Activated naive CD4-positive, alpha-beta T cell treated with anti-CD3 and anti-CD28 coated beads, Interleukin-2, amount 50 U/mL, for 72 hours (primary cell): ENCODE measurements around the gene CHMP4A. TPM values are rescaled to one million over a fixed set of nuclear protein-coding genes. Genes with fewer than 3 reads are reported as not detected.

Experiments used
- ATAC-seq, 2 donors: fragments of 150-1000 bp; cut with Tn5 transposase; 2 replicates each; pipeline ENCODE4 v1.10.0; 2021; ENCODE audit warnings: mild to moderate bottlenecking in 2 of 2, moderate library complexity in 2 of 2
- DNase-seq, 2 donors: peaks; one replicate each; pipeline ENCODE4 v3.0.0; 2021 to 2022; ENCODE audit warnings: low spot score in 2 of 2
- H3K27ac Mint-ChIP-seq, 2 donors: one replicate each; pipeline ENCODE4 v1.8.0; 2022; ENCODE audit warnings: mild to moderate bottlenecking in 2 of 2, mixed read lengths in 2 of 2
- H3K36me3 Mint-ChIP-seq, 2 donors: one replicate each; pipeline ENCODE4 v1.8.0; 2022; ENCODE audit warnings: mixed read lengths in 2 of 2
- H3K9me3 Mint-ChIP-seq, 2 donors: one replicate each; pipeline ENCODE4 v1.8.0; 2022; ENCODE audit warnings: mixed read lengths in 2 of 2
- total RNA-seq, 2 donors: library from RNA; stranded (reverse); gene quantifications; one replicate each; pipeline ENCODE4 v1.2.3, GENCODE V29; 2022

CHMP4A gene
- total RNA-seq, 2 donors from 2014 or later = 69.2 to 74.2 TPM

DNA sequence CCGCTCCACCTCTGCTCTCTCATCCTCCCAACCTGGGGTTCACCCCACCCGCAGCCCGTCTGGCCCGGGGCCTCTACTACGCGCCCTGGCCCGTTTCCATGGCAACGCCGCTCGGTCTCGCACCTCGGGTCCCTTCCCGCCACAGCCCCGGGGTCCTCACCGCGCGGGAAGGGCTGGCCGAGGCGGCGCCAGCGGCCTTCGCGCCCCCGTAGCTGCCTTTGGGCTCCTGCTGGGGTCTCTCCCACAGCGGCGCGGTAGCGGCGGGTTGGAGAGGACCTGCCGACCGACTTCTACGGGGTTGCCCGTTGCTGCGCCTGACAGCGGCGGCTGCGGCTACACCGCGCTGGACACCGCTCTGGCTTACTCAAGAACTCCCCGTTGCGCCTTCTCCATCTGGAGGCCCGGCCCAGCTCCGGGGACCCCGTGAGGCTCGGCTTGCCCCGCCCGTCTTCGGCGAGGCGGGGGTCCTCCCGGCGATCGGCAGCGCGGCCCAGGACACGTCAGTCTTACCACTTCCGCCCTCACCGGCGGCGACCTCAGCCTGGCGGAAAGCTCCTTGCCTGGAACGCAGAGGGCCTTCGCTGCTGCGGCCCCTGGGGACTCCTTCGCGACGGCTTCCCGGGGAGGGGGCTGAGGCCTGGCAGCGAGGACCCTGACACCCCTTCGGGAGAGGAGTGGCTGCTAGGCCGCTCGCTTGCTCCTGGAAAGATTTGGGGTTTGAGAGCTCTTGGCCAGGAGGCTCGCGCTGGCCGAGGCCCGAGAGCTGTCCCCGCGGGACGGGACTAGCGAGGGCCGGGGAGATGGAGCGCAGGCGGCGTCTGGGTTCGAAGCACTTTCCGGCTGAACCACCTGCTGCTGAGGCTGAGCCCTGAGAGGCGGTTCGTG is 17.9 kb downstream of the CHMP4A start, which contains the start of gene TM9SF1:
Gene TM9SF1, minus strand, starts transcription at position 256 of the 885 bp plus-strand sequence. CDS start 422 bp downstream, outside the sequence.
- Mint-ChIP-seq H3K9me3 (no peaks in the 10 kb centered on the region), H3K36me3 (peaks cover 21 to 31% of the 10 kb centered on the region in 2 donors), H3K27ac (peak within 1 kb of the TSS; percentile 84 to 99)
- ATAC-seq (peak; percentile 92 to 95), DNase-seq (peak; percentile 86 to 90)

DNA sequence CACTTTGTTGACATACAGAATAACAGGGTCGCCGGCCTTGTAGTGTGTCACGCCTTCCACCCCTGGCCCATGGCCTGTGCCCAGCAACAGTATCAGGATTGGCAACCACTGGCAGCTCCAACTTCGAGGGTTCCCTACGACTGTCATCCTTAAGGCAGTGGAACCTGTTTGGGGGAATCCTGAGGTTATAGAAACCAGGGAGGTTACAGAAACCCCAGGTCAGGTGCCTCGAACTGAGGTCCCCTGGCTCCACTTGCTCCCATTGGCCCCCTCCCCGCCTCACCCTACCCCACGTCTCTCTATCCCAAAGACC is 18.5 kb downstream of the CHMP4A start:
- Mint-ChIP-seq H3K36me3 (peaks cover 21 to 31% of the 10 kb centered on the region in 2 donors), H3K27ac (peak overlapping the region; percentile 84 to 94), H3K9me3 (no peaks in the 10 kb centered on the region)
- DNase-seq (no peak), ATAC-seq (no peak)

DNA sequence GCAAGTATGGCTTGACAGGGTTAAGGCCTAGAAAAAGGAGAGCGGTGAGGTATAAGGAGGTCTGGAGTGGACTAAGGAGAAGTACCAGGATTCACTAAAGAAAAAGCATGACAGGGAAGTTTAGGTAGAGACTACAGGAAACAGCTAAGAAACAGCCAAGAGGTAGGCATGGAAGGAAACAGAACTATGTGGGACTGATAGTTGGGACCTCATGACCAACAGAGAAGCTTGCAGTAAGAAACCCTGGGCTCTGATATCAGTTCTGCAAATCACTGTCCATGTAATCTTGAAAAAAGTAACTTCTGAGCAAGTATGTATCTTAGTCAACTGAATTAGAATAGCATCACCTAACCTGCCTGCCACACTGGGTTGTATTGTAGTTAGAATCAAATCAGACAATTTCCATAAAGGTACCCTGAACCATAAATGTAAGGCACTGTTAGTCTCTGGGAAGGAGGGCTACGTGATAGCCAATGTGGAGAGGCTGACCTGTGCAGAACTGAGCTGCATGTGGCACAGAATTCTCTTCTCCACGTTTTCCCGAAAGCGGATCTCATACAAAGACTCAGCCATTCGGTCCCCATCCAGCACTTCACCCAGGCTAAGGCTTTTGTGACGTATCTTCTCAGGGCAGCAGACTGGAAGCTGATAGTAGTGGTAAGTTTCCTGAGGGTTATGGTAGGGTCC is 19.0 kb downstream of the CHMP4A start:
- no peak for DNase-seq
- H3K9me3 Mint-ChIP-seq = no peaks in the 10 kb centered on the region
- peak overlapping the region; percentile 84 to 94 for H3K27ac Mint-ChIP-seq
- no peak for ATAC-seq
- peaks cover 21 to 29% of the 10 kb centered on the region in 2 donors for H3K36me3 Mint-ChIP-seq

DNA sequence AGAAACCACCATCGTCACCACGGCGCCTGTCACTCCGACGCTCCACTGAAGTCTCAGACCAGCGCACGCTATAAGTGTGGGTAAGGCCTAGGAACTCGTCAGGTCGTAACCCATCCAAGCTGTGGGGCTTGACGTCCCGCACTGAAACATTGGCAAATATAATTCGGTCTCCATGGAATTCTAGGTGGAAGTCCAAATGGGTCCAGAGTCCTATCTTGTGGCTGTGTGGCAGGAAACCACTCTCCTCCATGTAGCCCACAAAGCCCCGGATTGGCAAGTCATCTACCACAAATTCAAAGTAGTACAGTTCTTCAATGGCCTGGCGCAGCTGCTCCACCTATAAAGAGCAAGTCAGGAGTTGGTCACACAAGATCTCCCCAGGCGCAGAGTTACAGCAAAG is 20.4 kb downstream of the CHMP4A start:
- H3K27ac Mint-ChIP-seq = no peak overlapping the region
- no peak for ATAC-seq
- H3K36me3 Mint-ChIP-seq = peaks cover 18 to 21% of the 10 kb centered on the region in 2 donors
- DNase-seq = no peak
- no peaks in the 10 kb centered on the region for H3K9me3 Mint-ChIP-seq

DNA sequence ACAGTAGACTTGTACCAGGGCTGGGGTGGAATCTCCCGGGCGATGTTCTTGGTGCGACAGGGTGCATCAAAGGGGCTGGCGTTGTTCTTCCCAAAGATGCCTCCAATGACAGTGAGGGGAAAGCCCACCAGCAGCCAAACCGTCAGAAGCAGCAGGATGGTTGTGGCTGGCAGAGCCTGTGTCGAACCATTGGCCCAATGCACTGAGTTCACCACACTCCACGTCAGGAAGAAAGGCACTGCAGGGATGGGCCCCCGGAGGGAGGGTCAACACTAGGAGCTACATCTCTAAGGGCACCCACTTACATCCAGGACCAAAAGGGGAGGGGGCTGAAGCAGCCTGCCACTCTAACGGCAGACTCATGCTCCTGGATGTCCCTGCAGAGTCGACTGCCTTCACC is 22.9 kb downstream of the CHMP4A start:
- no peak for ATAC-seq
- Mint-ChIP-seq H3K27ac (no peak overlapping the region), H3K36me3 (peaks cover 14 to 15% of the 10 kb centered on the region in 2 donors), H3K9me3 (no peaks in the 10 kb centered on the region)
- DNase-seq = no peak

DNA sequence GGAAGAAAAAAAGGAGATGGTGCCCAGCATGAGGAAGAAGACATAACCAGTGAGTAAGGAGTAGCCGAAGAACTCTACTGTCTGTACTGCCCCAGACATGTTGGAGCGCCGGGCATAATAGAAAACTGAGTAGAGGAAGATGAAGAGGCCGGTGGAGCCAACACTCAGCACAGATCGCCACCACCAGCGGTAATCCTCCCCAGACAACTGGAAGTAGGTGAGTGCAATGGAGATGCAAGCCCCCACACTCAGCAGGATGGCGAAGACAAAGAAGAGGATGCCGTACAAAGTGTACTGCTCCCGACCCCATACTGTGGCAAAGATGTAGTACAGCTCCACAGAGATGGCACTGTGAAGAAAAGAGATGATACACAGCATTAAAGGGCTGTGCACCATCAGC is 23.8 kb downstream of the CHMP4A start:
- H3K27ac Mint-ChIP-seq = peak overlapping the region in 1 of 2 donors; percentile 73
- H3K9me3 Mint-ChIP-seq = no peaks in the 10 kb centered on the region
- peaks cover 14 to 15% of the 10 kb centered on the region in 2 donors for H3K36me3 Mint-ChIP-seq
- no peak for DNase-seq
- no peak for ATAC-seq

DNA sequence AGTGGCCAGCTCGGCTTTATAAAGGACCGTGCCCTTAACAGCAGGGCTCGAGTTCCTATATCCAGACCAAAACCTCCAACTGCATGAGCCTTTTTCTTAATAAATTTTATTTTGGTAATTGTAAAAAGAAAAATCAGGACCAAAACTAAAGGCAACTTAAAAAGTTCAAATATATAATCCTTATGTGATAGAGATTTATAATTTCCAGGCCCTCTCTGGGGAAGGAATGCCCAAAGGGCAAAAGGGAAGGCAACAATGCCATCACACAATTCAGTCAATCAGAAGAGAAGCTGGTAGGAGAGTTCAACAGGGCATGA is 24.3 kb downstream of the CHMP4A start:
- H3K27ac Mint-ChIP-seq = peak overlapping the region; percentile 73 to 88
- H3K36me3 Mint-ChIP-seq = peaks cover 14 to 15% of the 10 kb centered on the region in 2 donors
- ATAC-seq (no peak), DNase-seq (no peak)
- no peaks in the 10 kb centered on the region for H3K9me3 Mint-ChIP-seq

DNA sequence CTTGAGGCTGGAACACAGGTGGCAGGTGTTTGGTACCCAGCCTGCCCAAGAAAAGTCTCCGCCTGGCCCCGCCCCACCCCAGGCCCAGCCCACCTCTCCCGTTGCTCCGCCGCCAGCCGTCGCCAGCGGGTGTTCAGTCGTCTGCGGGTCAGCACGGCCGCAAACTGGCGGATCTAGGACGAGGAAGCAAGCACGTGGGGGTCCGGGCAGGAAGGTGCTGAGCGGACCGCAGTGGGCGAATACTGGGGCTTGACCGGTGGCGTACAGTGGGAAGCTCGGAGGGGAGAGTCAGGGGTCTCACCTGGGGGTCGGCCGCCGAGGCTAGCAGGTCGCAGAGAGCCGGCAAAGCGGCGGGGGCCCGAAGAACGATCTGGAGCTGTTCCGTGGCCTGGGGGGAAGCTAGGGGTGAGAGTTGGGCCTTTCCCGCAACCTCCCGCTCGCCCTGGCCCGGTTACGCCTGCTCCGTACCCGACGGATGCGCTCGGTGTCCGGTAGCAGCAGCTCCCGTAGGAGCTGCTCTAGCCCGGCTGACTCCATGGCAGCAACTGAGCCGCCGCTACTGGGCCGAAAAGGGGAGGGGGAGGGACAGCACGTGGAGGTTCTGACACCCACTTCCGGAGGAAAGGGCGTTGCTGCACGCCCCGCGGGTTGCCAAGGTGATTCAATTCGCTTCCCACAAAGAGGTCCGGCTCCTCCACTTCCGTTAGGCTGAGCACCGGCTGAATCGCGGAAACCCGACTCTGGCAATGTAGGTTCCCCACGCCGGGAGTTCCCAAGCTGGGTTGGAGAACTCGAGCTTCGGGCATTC is 24.8 kb downstream of the CHMP4A start, which contains the start of gene IPO4:
Gene IPO4, minus strand, starts transcription at position 566 of the 808 bp plus-strand sequence. Its CDS starts 29 bp downstream, at position 537.
- ATAC-seq (peak; percentile 94), DNase-seq (peak; percentile 89 to 94)
- Mint-ChIP-seq H3K27ac (peak within 1 kb of the TSS; percentile 73 to 88), H3K9me3 (no peaks in the 10 kb centered on the region), H3K36me3 (peaks cover 14 to 15% of the 10 kb centered on the region in 2 donors)

DNA sequence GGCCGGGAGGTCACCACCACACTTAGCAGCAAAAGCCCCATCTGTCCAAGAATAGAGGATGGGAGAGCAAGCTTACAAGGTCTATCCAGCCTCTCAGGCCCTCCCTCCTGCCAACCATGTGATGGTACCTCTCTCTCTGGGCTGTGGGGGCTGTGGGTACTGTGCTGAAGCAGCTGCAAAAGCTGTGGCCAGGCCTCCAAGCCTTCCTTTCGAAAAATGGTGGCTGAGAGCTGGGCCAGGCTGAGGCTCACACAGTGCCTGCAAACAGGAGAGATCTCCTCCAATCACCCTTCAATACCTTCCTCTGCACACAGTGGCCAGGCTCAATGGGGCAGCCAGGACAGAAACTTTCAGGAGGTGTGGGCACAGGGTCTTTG is 25.8 kb downstream of the CHMP4A start:
- H3K36me3 Mint-ChIP-seq = peaks cover 8 to 9% of the 10 kb centered on the region in 2 donors
- no peaks in the 10 kb centered on the region for H3K9me3 Mint-ChIP-seq
- DNase-seq (no peak), ATAC-seq (no peak)
- H3K27ac Mint-ChIP-seq = peak overlapping the region; percentile 73 to 88

DNA sequence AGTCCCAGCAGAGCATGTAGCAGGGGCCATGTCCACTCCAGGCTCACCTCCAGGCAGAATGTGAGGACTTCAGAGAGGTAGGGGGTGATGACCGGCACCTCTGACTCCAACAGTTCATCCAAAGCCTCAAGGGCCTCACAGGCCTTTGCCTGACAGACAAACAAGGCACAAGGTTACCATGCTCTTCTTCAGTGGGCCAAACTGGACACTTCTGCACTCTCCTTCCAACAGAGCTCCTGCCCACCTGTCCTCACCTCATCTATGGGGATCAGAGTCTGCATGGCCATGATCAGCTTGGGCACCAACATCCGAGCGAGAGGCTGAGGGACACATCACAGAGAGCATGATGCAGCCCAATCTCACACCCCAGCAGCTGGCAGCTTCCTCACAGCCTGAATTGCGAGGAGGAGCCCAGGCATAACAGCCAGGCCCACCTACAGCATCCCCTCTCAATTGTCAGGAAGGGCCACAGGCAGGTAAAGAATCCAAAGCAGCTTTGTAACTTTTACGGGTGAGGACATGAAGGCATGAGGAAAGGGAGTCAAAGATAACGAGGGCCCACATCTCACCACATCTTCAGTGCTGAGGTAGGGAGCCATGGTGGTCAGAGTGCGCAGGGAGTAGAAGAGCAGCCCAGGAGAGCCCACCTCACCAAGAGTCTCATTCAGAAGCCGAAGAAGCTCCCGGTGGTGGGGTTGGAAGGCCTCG is 26.3 kb downstream of the CHMP4A start:
- DNase-seq (no peak), ATAC-seq (no peak)
- Mint-ChIP-seq H3K36me3 (peaks cover 4% of the 10 kb centered on the region in 2 donors), H3K9me3 (no peaks in the 10 kb centered on the region), H3K27ac (no peak overlapping the region)

DNA sequence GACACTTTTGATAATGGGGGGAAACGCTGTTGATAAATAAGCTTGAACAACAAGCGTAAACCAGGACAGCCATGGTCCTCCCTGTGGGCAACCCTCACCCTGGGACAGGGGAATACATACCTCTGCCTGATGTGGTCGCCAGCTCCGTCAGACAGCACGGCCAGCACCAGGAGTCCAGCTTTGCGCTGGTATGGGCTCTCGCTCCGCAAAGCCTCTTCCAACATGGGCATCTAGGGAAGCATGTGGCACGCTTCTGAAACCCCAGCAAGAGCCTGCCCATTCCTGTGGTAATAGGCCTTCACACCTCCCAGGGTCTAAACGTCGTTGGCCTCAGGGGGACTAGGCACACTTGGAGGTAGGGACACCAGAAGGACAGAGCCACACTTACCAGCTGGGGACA is 27.5 kb downstream of the CHMP4A start:
- Mint-ChIP-seq H3K9me3 (no peaks in the 10 kb centered on the region), H3K27ac (no peak overlapping the region), H3K36me3 (peaks cover 0 to 4% of the 10 kb centered on the region in 2 donors)
- no peak for DNase-seq
- no peak for ATAC-seq

DNA sequence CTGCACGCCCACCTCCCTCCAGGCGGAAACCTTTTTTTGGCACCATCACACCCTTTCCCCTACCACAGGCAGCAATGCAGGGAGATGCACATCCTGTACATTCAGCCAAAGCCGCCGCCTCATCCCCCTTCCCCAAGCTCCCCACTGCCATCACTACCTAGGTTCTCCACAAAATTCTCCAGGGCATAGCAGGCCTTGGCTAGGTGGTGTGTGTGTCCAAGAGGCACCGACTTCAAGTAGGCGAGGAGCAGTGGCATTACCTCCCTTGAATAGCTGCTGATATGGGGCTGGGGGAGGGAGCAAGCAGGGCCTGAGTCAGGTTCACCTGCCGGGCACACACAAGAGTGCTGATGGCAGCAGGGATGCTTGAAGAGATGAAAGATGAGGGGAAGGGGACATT is 28.3 kb downstream of the CHMP4A start:
- DNase-seq (no peak), ATAC-seq (no peak)
- Mint-ChIP-seq H3K27ac (no peak overlapping the region), H3K36me3 (peaks cover 0 to 4% of the 10 kb centered on the region in 2 donors), H3K9me3 (no peaks in the 10 kb centered on the region)

DNA sequence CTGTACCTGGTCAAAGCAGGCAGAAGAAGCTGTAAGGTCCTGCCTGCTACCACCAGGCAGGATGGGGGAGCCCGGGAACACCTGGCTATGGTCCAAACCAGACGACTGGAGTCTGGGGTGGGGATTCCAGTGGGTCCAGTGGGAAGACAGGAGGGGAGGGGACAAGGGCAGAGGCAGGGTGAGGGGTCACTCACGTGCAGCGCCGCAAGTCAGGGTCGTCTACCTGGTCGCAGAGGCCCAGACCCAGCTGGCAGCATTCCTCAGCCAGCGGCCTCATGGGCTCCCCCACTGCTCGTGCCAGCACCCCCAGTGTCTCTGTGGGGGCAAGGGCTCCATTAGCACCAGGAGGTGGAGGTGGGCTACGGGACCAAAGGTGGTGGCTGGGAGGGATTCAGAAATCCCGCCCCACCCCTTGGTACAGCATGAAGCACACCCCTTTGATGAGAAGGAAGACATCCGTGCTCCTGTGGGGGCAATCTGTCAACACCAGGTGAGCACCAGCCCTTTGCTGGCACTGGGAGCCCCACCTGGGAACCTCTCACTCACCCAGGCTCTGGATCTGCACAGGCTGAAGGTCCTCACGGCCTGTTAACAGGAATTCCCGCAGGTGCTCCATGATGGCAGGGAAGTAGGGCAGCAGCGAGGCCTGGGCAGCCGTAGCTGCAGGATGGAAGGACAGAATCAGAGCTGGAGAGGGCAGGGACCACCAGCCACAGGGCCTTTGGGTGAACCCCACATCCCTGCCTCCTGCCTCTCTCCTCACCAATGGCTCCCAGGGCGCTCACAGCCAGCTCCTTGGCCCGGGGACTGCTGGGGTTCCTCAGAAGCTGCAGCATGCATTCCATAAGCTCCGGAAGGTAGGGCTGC is 29.0 kb downstream of the CHMP4A start:
- no peak for ATAC-seq
- no peak for DNase-seq
- Mint-ChIP-seq H3K36me3 (peaks cover 1 to 4% of the 10 kb centered on the region in 2 donors), H3K9me3 (no peaks in the 10 kb centered on the region), H3K27ac (peak overlapping the region in 1 of 2 donors; percentile 50)

DNA sequence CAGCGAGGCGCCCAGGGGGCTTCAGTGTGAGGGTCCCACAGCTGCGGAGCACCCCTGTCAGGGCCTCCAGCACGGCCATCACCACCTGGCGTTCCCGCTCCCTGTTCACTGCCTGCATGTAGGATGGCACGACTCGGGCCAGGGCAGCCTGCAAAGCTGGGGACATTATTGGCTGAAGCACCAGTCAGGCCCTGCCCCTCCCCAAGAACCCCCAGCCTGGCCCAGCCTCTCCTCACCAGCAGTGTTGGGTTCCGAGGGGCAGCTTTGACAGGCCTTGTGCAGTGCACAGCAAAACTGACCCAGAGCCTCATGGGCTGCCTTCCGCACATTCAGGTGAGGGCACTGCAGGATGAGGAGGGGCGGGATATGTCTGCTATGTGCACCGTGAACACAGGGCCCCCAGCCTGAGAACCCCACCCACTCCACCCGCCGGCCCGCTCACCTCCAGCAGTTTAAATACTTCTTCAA is 30.2 kb downstream of the CHMP4A start:
- peaks cover 4 to 6% of the 10 kb centered on the region in 2 donors for H3K36me3 Mint-ChIP-seq
- DNase-seq (no peak), ATAC-seq (no peak)
- peak overlapping the region; percentile 72 to 82 for H3K27ac Mint-ChIP-seq
- H3K9me3 Mint-ChIP-seq = no peaks in the 10 kb centered on the region

DNA sequence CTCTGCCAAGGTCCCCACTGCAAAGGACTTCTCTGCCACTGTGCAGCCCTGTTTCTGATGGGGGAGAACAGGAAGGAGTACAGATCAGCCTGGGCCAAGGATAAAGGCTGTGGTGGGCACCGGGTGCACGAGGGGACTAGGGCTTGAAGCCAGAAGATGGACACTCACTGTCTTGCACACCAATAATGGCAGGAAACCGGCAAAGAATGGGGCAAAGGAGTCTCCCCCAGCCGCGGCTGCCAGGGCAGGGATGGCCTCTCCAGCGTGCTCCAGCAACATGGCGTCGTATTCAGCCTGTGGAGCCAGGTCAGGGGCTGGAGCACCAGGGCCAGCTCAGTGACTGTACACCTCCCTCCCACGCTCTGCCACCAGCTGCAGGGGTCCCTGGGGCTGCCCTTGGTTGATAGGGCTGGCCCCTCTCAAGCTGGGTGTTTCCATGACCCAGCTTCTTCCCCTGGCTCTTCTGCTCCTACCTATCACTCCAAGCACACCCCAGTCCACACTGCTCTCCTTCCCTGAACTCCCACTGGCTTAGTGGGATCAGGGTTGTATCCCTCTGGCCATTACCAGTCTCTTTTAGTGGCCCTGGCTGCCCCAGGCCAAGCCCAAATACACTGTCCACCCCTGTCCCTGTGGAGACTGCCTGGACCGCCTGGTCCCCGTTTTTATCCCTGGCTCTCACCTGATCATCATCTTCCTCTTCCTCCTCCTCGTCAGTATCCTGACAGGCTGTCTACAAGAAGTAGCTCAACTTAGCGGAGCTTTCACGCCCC is 31.0 kb downstream of the CHMP4A start:
- no peak for ATAC-seq
- peaks cover 4 to 6% of the 10 kb centered on the region in 2 donors for H3K36me3 Mint-ChIP-seq
- no peak for DNase-seq
- no peaks in the 10 kb centered on the region for H3K9me3 Mint-ChIP-seq
- peak overlapping the region; percentile 82 to 85 for H3K27ac Mint-ChIP-seq
